NCI-H460 (cell line): ENCODE measurements around the gene NRXN2. TPM values are rescaled to one million over a fixed set of nuclear protein-coding genes. Genes with fewer than 3 reads are reported as not detected.

ENCODE experiments used
- DNase-seq: peaks from one replicate; pipeline ENCODE4 v3.0.0-alpha.2; 2016; ENCODE audit warnings: low read depth; ENCODE audit errors: extremely low read depth
- total RNA-seq: library from RNA; depleted of rRNA; stranded (reverse); fragments of >200 nt; shearing (Covaris generic); gene quantifications from 2 replicates; pipeline ENCODE4 v1.2.3, GENCODE V29; 2014

The NRXN2 gene
- total RNA-seq, 1 experiment from 2014 or later, result 0.05 TPM

GRCh38 chr11:64638829-64639228 is 84.2 kb downstream of the NRXN2 start:
- DNase-seq, result no peak

- DNase-seq, result no peak
These were observed 84.9 kb downstream of the NRXN2 start for GRCh38 chr11:64638018-64638665.

- no peak for DNase-seq
These were observed 85.5 kb downstream of the NRXN2 start for GRCh38 chr11:64637334-64638017.

GRCh38 chr11:64633555-64634159 is 89.3 kb downstream of the NRXN2 start:
- DNase-seq, result no peak

GRCh38 chr11:64632654-64633053 is 90.3 kb downstream of the NRXN2 start:
- DNase-seq, result no peak

- DNase-seq, result no peak
These were observed 90.8 kb downstream of the NRXN2 start for GRCh38 chr11:64632237-64632636.

GRCh38 chr11:64631675-64632074 is 91.3 kb downstream of the NRXN2 start:
- DNase-seq, result no peak

GRCh38 chr11:64629796-64630562 is 93.0 kb downstream of the NRXN2 start:
- DNase-seq, result no peak

- no peak for DNase-seq
These were observed 93.9 kb downstream of the NRXN2 start for GRCh38 chr11:64629103-64629502.

GRCh38 chr11:64628596-64628995 is 94.4 kb downstream of the NRXN2 start:
- DNase-seq, result no peak

- DNase-seq, result no peak
These were observed 95.6 kb downstream of the NRXN2 start for GRCh38 chr11:64627371-64627770.

- no peak for DNase-seq
These were observed 96.4 kb downstream of the NRXN2 start for GRCh38 chr11:64626637-64627036.

GRCh38 chr11:64624883-64625481 is 98.0 kb downstream of the NRXN2 start:
- DNase-seq, result no peak

GRCh38 chr11:64622681-64623080 is 100.3 kb downstream of the NRXN2 start:
- no peak for DNase-seq

- DNase-seq, result no peak
These were observed 101.5 kb downstream of the NRXN2 start for GRCh38 chr11:64621283-64622019.

GRCh38 chr11:64620381-64620971 is 102.5 kb downstream of the NRXN2 start:
- DNase-seq, result no peak

- DNase-seq, result no peak
These were observed 103.1 kb downstream of the NRXN2 start for GRCh38 chr11:64619811-64620380.

- no peak for DNase-seq
These were observed 103.8 kb downstream of the NRXN2 start for GRCh38 chr11:64619196-64619595.

GRCh38 chr11:64616817-64617216 is 106.2 kb downstream of the NRXN2 start:
- no peak for DNase-seq
